C4-2B (cell line): ENCODE measurements around the gene HPS5.
"Not testable (repeated sequence)": the region's sequence is repeated elsewhere in the genome, so short reads cannot be mapped to it uniquely, and the experiment has no call there.

Experiments
- ZFX ChIP-seq: fragments of 450-650 bp; IDR thresholded peaks from 2 replicates; pipeline ENCODE4 v1.6.1; 2017
- TF ChIP-seq, protein P1 (sequence below): fragments of 450-650 bp; conservative IDR thresholded peaks from 2 replicates; pipeline ENCODE4 v1.5.1; 2017; ENCODE audit warnings: mild to moderate bottlenecking

DNA sequence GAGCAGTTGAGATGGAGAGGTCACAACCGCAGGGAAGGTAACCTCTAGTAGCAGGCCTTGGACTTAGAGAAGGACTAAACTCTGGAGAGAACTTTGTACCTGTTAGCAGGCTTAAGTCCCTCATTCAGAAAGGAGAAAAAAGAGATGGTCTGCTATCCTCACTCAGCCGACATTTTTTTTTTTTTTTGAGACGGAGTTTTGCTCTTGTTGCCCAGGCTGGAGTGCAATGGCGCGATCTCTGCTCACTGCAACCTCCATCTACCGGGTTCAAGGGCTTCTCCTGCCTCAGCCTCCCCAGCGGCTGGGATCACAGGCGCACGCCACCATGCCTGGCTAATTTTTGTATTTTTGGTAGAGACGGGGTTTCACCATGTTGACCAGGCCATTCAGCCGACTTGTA lies 1.9 kb upstream of the HPS5 start:
- TF ChIP-seq, protein P1, sequence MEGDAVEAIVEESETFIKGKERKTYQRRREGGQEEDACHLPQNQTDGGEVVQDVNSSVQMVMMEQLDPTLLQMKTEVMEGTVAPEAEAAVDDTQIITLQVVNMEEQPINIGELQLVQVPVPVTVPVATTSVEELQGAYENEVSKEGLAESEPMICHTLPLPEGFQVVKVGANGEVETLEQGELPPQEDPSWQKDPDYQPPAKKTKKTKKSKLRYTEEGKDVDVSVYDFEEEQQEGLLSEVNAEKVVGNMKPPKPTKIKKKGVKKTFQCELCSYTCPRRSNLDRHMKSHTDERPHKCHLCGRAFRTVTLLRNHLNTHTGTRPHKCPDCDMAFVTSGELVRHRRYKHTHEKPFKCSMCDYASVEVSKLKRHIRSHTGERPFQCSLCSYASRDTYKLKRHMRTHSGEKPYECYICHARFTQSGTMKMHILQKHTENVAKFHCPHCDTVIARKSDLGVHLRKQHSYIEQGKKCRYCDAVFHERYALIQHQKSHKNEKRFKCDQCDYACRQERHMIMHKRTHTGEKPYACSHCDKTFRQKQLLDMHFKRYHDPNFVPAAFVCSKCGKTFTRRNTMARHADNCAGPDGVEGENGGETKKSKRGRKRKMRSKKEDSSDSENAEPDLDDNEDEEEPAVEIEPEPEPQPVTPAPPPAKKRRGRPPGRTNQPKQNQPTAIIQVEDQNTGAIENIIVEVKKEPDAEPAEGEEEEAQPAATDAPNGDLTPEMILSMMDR, result not testable (repeated sequence)
- TF ChIP-seq ZFX, result not testable (repeated sequence)
